Measurements from ENCODE around the gene DCAKD. TPM values are rescaled to one million over a fixed set of nuclear protein-coding genes. Genes with fewer than 3 reads are reported as not detected.

DCAKD gene
- total and polyA plus RNA-seq, 10 of the 15 experiments (the other 5 are each of a cell fraction or from before 2014, with no cell fraction given) = 11.6 to 62.7 (median 38.3) TPM

DNA sequence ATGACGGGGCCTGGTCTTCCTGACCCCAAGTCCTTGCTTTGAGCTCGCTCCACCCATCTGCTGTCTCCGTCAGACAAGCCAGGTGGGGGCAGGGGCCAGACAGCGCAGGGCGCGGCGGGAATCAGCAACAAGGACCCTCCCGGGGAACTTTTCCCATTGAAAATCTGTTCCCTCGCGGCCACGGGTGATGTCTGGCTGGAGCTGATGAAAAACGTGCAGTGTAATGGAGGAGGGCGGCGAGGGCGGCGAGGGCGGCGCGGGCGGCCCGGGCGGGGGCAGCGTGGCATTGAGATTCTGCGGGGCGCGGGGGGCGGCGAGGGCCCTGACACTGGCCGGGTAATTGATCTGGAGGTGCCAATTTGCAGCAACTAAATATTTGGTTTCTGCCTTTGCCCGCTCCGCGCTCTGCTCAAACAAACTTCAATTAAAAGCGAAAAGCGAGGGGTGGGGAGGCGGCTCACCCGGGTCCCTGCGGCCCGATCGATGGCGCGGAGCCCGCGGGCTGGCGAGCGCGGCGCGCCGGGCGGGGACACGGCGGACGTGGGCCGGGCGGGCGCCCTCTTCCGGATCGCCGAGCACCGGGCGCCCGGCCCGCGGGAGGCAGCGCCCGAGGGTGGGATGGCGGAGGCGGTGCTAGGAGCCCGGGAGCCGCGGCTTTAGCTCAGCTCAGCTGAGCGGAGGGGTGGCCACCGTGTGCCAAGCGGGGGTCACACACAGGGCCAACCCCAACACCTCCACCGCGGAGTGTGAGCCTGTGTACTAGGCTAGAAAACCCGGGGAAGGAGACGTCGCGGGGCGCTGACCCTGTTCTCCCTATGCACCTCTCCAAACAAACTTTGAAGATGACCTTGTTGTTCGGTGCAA is 32.4 kb downstream of the DCAKD start (continued):
- no peak for TF ChIP-seq TARDBP (IDR thresholded peaks at IDR 0.05; ENCODE audit: borderline replicate concordance)
- TF ChIP-seq, protein P1, sequence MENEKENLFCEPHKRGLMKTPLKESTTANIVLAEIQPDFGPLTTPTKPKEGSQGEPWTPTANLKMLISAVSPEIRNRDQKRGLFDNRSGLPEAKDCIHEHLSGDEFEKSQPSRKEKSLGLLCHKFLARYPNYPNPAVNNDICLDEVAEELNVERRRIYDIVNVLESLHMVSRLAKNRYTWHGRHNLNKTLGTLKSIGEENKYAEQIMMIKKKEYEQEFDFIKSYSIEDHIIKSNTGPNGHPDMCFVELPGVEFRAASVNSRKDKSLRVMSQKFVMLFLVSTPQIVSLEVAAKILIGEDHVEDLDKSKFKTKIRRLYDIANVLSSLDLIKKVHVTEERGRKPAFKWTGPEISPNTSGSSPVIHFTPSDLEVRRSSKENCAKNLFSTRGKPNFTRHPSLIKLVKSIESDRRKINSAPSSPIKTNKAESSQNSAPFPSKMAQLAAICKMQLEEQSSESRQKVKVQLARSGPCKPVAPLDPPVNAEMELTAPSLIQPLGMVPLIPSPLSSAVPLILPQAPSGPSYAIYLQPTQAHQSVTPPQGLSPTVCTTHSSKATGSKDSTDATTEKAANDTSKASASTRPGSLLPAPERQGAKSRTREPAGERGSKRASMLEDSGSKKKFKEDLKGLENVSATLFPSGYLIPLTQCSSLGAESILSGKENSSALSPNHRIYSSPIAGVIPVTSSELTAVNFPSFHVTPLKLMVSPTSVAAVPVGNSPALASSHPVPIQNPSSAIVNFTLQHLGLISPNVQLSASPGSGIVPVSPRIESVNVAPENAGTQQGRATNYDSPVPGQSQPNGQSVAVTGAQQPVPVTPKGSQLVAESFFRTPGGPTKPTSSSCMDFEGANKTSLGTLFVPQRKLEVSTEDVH (IDR thresholded peaks at IDR 0.05; ENCODE audit: low read depth, partially characterized antibody) = no peak
- TF ChIP-seq, protein P2, sequence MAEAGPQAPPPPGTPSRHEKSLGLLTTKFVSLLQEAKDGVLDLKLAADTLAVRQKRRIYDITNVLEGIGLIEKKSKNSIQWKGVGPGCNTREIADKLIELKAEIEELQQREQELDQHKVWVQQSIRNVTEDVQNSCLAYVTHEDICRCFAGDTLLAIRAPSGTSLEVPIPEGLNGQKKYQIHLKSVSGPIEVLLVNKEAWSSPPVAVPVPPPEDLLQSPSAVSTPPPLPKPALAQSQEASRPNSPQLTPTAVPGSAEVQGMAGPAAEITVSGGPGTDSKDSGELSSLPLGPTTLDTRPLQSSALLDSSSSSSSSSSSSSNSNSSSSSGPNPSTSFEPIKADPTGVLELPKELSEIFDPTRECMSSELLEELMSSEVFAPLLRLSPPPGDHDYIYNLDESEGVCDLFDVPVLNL (IDR thresholded peaks at IDR 0.05; ENCODE audit: low read depth, low read length) = no peak
- TF ChIP-seq HDAC2 (IDR thresholded peaks at IDR 0.05) = no peak
- TF ChIP-seq SMC3 (IDR thresholded peaks at IDR 0.05; ENCODE audit: borderline replicate concordance, low read length) = peak; percentile 18; the same call in 1 of the 2 replicates
- TF ChIP-seq CHD2 (IDR thresholded peaks at IDR 0.05; ENCODE audit: borderline replicate concordance, low read depth, low read length) = 0 out of 2 replicates have a peak, but pooled peaks have one; percentile 29
- no peak for TF ChIP-seq RAD51 (IDR thresholded peaks at IDR 0.05)
- TF ChIP-seq ZZZ3 (IDR thresholded peaks at IDR 0.05; ENCODE audit: control insufficient read depth, insufficient read length, low read depth) = no peak
- TF ChIP-seq PAX5 (IDR thresholded peaks at IDR 0.05; ENCODE audit: borderline replicate concordance, low read depth, low read length) = no peak
- TF ChIP-seq ATF7 (IDR thresholded peaks at IDR 0.05; ENCODE audit: low read depth) = no peak
- no peak for TF ChIP-seq NFXL1 (IDR thresholded peaks at IDR 0.05; ENCODE audit: borderline replicate concordance)
- TF ChIP-seq ZBED1 (IDR thresholded peaks at IDR 0.05; ENCODE audit: borderline replicate concordance) = no peak
- no peak for TF ChIP-seq MXI1 (IDR thresholded peaks at IDR 0.05; ENCODE audit: low read depth, low read length)
- peak; percentile 87 for TF ChIP-seq SMARCA5 (IDR thresholded peaks at IDR 0.05)
- TF ChIP-seq, protein P3, sequence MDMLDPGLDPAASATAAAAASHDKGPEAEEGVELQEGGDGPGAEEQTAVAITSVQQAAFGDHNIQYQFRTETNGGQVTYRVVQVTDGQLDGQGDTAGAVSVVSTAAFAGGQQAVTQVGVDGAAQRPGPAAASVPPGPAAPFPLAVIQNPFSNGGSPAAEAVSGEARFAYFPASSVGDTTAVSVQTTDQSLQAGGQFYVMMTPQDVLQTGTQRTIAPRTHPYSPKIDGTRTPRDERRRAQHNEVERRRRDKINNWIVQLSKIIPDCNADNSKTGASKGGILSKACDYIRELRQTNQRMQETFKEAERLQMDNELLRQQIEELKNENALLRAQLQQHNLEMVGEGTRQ (IDR thresholded peaks at IDR 0.05; ENCODE audit: borderline replicate concordance, low read depth, low read length) = no peak
- TF ChIP-seq RELA (IDR thresholded peaks at IDR 0.05; ENCODE audit: borderline replicate concordance, partially characterized antibody) = peak; percentile 52
- TF ChIP-seq, protein P4, sequence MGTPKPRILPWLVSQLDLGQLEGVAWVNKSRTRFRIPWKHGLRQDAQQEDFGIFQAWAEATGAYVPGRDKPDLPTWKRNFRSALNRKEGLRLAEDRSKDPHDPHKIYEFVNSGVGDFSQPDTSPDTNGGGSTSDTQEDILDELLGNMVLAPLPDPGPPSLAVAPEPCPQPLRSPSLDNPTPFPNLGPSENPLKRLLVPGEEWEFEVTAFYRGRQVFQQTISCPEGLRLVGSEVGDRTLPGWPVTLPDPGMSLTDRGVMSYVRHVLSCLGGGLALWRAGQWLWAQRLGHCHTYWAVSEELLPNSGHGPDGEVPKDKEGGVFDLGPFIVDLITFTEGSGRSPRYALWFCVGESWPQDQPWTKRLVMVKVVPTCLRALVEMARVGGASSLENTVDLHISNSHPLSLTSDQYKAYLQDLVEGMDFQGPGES (IDR thresholded peaks at IDR 0.05) = no peak
- no peak for TF ChIP-seq SRF (IDR thresholded peaks at IDR 0.05; ENCODE audit: low read depth in 2 of 2, low read length in 2 of 2)
- no peak for TF ChIP-seq ZNF24 (IDR thresholded peaks at IDR 0.05)
- TF ChIP-seq BMI1 (IDR thresholded peaks at IDR 0.05; ENCODE audit: borderline replicate concordance) = no peak
- TF ChIP-seq DPF2 (IDR thresholded peaks at IDR 0.05) = no peak
- TF ChIP-seq, protein P5, sequence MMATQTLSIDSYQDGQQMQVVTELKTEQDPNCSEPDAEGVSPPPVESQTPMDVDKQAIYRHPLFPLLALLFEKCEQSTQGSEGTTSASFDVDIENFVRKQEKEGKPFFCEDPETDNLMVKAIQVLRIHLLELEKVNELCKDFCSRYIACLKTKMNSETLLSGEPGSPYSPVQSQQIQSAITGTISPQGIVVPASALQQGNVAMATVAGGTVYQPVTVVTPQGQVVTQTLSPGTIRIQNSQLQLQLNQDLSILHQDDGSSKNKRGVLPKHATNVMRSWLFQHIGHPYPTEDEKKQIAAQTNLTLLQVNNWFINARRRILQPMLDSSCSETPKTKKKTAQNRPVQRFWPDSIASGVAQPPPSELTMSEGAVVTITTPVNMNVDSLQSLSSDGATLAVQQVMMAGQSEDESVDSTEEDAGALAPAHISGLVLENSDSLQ (IDR thresholded peaks at IDR 0.05) = no peak
- no peak for TF ChIP-seq NR2C2 (IDR thresholded peaks at IDR 0.05; ENCODE audit: borderline replicate concordance, control insufficient read depth, insufficient read length, low read depth)
